DMS 273 treated with DMSO at 0.1 percent for 48 hours (cell line): ENCODE results near the gene ENGASE.
"Not testable (repeated sequence)": the region's sequence is repeated elsewhere in the genome, so short reads cannot be mapped to it uniquely, and the experiment has no call there.

Experiments used
- DNase-seq: peaks from one replicate; lab custom pipeline; 2025; lab: John Stamatoyannopoulos, UW

Gene ENGASE

DNA sequence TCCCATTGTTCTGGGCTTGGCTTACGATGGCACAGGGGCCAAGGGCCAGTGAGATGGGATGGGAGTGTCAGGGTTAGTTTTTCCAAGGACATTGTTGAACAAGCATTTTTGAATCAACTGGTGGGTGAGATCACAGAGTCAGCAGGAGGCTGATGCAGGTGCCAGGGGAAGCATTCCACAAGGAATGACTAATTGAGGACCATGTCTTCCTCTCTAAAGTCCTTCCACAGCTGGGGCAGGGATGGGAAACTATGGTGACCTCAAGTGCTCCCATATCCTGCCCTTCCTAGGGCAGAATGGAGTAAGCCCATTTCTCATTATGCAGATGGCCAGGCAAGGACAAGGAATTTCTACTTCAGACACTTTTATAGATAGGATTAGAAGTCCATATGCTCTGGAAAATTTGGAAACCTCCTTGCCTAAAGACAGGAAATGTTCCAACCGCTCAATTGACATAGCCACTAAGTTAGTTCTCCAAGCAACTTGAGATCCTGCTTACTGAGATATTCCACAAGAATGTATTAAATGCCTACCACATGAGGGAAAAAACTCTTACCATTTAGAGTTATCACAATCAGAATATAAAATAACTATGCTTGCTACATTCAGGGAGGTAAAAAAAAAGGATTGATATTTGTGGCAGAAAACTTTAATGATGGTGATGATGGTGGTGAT lies 21.2 kb upstream of the ENGASE start:
- no peak for DNase-seq

DNA sequence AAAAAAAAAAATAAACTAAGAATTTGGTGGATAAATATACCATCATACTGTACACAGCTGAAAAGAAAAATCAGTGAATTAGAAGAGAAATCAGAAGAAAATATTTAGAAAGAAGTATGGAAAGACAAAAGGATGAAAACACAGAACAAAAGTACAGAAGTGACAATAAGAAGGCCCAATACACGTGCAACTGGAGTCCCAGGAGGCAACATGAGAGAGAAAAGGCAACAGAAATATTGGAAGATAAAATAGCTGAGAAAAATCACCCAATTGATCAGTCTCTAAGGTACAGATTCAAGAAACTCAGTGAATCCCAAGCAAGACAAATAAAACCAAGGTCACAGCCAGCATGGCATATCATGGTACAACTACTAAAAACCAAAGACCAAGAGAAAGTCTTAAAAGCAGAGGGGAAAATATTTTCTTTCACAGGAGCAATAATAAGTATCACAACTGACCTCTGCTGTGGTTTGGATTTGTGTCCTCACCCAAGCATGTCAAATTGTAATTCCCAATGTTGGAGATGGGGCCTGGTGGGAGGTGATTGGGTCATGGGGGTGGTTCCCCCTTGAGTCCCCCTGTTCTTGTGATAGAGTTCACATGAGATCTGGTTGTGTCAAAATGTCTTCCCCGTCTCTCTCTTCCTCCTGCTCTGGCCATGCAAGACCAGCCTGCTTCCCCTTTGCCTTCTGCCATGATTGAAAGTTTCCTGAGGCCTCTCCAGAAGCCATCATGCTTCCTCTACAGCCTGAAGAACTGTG lies 20.2 kb upstream of the ENGASE start:
- no peak for DNase-seq

DNA sequence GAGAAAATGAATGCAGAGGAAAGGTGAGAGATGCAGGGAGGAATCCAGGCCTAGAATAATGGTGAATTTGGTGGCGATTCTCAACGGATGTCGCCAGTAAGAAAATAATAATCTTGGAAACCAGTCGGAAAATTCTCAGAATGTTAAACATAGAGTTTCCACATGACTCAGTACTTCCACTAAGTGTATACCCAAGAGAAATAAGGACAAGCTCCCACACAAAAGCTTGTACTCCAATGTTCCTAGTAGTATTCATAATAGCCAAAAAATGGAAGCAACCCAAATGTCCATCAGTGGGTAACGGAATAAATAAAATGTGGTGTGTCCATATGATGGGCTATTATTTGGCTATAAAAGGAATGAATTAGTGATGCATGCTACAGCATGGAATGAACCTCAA lies 19.4 kb upstream of the ENGASE start:
- no peak for DNase-seq

DNA sequence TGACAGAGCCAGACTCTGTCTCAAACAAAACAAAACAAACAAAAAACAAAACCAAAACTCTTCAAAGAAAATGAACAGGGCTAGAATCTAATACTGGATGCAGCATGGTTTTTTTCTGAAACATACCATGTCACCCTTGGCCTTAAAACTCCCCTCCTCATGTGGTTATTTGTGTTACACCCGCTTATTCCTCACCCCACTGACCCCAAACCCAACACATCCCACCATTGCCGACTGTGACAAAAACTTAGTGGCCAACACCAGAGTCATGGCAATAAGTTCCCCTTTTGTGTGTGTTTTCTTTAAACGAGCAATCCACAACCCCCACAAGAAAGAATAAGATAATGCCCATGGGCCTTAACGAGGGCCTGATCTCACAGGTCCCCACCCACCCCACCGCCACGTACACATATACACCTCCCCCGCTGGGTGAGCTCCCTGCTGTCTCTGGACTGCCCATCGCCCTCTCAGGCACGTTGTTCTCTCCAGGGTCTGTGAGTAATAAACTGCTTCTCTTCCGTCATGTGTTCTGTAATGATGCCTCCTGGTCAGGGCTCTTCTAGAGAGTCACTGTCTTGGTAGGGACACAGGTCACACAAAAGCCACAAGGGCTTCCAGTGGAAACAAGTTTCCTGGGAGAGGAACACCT lies 16.8 kb upstream of the ENGASE start:
- no peak for DNase-seq

DNA sequence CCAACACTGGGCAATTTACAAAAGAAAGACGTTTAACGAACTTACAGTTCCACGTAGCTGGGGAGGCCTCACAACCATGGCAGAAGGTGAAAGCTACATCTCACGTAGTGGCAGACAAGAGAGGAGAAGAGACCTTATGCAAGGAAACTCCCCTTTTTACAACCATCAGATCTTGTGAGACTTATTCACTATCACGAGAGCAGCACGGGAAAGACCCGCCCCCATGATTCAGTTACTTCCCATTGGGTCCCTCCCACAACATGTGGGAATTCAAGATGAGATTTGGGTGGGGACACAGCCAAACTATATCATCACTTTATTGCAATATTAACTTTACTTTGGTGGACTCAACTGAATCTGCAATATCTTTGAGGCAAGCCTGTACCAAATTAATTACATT lies 11.9 kb upstream of the ENGASE start:
- DNase-seq, result no peak

DNA sequence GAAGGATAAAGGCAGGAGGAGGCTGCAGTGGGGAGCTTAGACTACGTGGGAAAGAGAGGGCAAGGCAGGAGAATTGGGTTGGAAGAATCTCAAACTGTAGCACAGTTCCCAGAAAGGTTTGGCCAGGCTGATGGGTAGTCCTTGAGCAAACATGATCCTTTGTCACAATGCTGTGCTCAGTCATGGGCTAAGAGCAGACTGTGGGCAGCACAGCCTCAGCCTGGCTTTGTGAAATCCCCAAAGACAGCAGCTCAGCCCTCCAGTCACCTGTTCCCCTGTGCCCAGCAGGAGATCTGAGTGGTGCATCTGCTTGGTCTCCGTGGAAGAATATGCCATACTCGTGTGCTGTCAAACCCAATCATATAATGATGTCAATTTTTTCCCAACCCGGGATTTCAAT lies 10.6 kb upstream of the ENGASE start:
- DNase-seq, result no peak

DNA sequence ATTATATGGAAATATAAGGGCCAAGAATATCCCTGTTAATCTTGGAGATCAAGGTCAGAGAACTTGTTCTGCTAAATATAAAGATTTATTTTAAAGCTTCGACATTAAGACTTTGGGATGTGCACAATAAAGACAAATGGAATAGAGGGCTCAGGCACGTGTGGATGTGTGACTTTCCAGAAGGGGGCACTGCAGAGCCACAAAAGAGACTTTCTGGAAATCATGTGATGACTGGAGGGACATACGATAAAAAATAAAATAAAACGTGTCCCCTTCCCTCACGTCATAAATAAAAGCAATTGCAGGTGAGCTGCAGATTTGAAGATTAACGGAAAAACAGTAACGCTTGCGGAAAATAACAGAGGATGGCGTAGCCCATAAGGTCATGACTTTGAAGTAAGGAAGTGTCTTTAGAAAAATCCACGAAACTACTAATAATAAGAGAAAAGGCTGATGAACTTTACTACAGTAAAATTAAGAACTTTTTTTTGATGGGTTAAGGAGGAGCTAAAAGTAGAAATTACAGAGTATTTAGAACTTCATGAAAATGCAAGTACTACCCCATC lies 9.4 kb upstream of the ENGASE start:
- DNase-seq, result no peak

DNA sequence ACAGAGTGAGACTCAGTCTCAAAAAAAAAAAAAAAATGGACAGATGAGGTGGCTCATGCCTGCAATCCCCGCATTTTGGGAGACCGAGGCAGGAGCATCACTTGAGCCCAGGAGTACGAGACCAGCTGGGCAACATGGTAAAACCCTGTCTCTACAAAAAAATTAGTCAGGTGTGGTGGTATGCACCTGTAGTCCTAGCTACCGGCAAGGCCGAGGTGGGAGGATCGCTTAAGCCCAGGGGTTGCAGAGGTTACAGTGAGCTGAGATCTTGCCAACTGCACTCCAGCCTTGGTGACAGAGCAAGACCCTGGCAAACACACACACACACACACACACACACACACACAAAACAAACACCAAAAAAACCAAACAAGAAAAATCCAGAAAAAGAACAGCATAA lies 7.7 kb upstream of the ENGASE start:
- no peak for DNase-seq

DNA sequence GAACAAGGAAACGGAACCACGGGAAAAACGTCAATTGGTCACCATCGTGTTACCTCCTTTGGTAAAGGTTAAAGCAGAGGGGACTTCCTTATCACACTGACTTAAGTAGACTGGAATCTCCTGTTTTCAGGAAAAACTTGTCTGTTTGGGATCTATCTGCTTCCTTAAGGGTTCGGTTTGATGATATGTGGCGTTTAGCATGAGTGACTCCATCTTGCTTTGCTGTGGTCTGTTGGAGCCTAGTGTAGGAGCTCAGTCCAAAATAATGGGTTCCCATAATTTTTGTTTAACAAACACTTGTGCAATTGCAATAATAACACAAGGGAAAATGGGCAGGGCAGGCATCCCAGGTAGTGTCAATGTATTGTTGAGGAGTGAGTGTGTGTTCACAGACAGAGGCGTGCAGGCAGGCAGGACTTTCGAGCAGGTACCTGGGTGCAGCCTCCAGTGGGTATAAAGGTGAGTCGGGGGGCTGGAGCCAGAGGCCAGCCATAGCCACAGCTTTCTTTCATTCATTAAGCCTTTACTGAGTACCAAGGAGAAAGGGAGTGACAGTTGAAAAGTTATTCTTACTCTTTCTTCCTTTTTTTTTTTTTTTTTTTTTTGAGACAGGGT lies 4.3 kb upstream of the ENGASE start:
- no peak for DNase-seq

DNA sequence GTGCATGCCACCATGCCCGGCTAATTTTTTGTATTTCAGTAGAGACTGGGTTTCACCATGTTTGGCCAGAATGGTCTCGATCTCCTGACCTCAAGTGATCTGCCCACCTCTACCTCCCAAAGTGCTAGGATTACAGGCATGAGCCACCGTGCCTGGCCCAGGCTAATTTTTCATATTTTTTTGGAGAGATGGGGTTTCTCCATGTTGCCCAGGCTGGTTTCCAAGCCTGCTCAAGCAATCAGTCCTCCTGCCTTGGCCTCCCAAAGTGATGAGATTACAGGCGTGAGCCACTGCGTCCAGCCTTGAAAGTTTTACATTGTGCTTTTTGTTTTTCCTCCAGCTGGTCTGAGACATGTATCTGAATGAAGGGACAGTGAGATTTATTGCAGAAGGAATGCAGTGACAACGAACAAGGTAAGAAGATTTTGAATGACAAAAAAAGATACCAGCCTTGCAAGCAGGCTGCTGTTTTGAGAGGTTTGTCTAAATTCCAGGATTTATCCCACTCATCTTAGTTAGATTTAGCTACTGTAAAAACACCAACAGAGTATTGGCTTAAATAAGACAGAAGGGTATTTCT lies 3.4 kb upstream of the ENGASE start:
- DNase-seq, result no peak

DNA sequence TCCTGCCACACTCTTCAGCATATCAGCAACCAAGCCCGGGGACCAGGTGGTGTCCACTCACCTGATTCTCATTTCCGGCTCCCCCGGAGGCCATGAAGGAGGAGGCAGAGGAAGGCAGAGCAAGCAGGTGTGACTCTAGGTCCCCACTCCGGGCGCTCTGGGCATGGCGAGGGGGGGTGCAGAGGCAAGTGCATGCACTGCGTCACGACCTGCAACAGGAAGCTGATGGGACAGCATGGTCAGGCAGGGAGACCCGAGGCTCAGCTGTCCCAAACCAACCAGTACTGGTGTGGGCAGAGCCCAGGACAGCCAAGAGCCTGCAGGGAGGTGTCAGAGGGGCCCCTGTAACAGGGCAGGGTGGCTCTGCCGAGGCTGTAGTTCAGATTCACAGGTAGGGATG lies 2.1 kb upstream of the ENGASE start:
- no peak for DNase-seq

DNA sequence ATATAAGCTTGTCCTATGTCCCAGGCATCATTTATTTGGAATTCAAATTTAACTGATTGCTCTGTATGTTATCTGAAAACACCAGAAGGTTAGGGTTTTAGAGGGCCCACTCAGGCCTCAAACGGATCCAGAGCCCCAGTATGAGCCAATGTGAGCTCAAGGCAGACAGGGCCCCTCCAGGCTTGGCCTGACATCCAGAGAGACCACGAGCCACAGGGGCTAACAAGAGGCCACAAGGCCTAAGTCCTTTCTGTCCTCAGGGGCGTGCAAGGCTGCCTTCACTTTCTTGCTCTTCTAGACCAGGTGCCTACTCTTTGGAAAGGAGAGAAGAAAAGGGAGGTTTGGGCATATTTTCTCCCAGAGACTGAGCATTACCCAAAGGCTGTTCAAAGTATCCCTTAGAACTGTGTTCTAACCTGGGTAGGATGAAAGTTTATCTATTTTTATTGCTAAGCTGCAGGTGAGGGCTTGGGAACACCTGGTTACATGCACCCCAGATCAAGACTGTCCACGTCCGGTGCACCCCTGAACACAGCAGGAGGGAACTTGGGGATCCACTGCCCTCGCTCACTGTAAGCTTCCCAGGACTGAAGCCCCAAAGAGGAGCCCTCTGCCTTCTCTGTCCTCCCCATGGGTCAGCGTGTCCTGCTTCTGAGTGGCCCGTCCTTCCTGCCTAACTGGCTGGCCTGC lies 1.5 kb upstream of the ENGASE start:
- DNase-seq, result no peak

DNA sequence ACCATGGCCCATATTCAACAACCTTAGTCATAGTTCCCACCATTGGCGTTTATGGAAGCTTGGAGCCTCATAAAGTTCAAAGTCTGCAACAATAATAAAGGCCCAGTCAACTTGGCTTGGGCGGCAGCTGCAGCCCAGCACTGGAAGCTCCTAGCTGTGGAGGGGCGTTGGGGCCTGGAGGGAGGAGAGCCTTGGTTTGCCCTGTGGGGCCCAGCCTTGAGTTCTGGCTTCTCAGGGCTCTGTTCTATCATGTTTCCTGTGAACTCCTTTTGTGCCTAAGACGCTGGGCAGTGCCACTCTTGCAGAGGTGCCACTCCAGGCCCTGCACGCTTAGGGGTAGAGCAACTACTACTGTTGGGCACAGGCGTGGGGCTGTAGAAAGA lies 927 bp upstream of the ENGASE start:
- no peak for DNase-seq

DNA sequence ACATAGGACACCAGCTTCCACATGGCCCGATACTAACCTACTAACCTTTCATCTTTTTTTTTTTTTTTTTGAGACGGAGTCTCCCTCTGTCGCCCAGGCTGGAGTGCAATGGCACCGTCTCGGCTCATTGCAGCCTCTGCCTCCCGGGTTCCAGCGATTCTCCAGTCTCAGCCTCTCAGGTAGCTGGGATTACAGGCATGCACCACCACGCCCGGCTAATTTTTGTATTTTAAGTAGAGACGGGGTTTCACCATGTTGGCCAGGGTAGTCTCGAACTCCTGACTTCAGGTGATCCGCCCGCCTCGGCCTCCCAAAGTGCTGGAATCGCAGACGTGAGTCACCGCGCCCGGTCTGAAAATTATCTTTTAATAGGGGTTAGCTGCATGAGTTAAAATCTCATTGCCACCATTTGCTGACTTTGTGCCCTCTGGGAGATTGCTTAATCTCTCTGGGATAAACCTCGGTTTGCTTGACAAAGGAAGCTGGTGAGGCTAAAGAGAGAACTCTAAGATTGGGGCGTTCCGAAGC lies 439 bp upstream of the ENGASE start:
- DNase-seq, result not testable (repeated sequence)

DNA sequence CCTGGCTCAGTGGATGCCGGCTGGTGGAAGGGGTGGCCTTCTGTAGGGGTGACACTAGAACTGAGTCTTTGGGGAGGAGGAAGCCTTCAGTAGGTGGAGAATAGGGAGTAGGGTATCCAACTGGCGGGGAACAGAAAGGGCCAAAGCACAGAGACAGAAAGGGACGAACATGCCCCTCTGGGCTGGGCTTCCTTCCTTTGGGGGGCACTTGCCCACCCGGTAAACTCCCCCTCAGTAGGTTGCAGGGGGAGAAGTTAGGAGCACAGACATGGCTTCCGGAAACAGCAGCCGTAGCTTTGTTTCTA lies 774 bp downstream of the ENGASE start:
- no peak for DNase-seq

DNA sequence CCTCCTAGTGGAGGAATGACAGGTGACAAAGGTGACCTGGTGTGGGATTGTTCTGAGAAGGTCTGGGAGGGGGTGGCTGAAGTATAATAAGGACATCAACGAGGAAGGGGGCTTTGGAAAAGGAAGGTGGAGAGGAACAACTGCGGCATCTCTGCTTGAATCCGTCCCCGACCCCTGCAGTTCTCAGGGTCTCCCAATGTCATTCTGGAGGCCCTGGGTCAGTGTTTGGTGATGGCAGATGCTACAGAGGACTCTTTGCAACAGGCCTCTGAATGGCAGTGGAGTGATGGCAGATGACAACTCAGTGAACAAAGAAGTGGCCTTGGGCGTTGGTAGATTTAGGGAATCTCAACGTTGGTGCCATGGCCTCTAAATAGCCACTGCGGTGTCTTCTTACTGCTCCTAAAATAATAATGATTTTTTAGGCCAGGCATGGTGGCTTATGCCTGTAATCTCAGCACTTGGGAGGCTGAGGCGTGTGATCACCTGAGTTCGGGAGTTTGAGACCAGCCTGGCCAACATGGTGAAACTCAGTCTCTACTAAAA lies 1.3 kb downstream of the ENGASE start:
- DNase-seq, result no peak

DNA sequence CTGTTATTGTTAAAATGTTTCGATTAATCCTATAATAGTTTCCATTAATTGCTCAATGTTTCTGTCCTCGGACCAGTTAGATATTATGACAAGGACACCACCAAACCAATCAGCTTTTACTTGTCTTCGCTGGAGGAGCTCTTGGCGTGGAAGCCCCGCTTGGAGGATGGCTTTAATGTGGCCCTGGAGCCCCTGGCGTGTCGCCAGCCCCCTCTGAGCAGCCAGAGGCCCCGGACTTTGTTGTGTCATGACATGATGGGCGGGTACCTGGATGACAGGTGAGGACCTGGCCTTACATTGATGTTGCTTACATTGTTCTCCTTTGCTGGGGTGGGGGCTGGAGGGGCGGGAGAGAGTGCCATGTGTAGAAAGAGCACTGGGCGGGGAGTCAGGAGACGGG lies 3.0 kb downstream of the ENGASE start:
- no peak for DNase-seq

DNA sequence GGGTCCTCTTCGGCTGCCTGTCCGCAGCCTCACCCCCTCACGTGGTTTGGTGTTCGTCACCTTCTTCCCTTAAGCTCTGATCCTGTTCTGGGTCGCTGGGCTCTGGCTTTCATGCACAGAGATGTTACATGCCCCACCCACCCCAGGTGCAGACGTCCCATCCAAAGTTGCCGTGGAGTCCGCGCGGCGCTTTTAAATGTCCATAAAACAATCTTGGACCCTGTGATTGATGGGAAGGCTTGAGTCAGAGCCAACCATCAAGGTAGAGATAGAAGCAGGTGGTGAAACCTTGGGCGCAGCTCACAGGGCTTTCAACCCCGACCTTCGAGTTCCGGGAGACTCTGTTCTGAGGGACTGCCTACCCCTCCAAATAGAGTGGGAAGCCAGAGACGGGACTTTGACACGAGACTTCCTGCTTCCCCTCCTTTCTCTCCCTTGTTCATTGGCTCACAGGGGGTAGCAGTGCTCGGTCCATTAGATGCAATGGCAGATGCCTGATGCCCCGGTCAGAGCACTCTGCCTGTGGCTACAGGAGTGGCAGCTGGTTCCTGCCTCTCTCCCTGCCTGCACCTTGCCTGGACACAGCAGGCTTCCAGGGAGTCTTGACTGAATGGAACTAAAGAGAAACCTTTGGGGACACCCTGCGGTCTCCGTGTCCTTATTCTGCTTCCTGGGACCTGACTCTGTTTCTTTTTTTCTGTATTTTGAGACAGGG lies 4.0 kb downstream of the ENGASE start:
- DNase-seq, result no peak

DNA sequence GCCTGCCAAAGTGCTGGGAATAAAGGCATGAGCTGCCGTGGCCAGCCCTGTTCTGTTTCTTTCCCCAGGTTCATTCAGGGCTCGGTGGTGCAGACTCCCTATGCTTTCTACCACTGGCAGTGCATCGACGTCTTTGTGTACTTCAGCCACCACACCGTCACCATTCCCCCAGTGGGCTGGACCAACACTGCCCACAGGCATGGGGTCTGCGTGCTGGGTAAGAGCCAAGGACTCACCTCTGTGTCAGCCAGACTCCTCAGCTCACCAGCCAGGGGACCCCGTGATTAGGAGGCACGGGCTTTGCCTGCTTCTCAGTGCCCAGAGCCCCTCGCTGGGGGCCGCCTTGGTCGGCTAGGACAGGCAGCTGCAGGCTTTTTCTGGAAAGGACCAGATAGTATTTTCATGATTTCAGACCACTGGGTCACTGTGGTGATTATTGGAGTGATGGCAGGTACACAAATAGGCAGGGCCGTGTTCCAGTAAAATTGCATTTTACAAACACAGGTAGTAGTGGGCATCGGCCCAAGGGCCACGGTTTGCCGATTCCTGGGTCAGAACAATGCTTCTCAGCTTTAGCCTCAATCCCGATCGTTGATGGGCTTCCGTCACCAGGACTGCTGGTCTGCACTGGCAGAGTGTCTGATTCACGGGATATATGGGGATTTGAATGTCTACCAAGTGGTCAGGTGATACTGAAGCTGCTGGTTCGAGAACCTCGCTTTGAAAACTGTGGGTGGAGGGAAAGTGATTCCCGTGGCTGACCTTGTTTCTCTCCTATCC lies 5.0 kb downstream of the ENGASE start:
- no peak for DNase-seq

DNA sequence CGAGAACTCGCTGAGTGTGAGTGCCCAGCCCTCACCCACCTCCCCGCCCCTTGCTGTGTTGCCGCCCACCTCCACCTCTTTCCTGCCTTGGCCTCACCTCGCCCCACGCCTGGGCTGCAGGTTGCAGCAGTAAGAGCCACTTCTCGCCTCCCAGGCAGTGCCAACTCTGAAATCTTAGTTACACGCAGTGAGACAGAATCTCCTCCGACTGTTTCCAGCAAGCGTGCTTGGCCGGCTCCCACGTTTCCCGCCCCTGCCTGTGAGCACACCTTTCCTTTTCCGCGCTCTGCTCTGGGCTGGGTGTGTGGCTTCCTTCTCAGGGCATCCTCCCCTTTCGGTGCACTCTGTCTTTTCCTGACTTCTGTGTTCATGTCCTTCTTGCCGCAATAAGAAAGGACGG lies 5.7 kb downstream of the ENGASE start:
- no peak for DNase-seq
